A549 (cell line): ENCODE measurements around the gene BABAM1. TPM values are rescaled to one million over a fixed set of nuclear protein-coding genes. Genes with fewer than 3 reads are reported as not detected.

Source experiments
- ATAC-seq, 2 experiments: fragments of 200-7000 bp in 1 of 2; fragments of >200 bp in 1 of 2; cut with Nextera tagmentation in 1 of 2; cut with Tn5 transposase in 1 of 2; 3 replicates each; pipeline versions ENCODE4 v1.8.0 to v1.9.1; 2018 to 2020; ENCODE audit warnings: mild to moderate bottlenecking in 1 of 2, moderate library complexity in 1 of 2
- CTCF ChIA-PET: fragments of 300-600 bp; sonication (Branson Sonifier 250); formaldehyde crosslinking; extraction: SDS; loops from one replicate; lab custom pipeline; 2021; ENCODE audit warnings: antibody characterized with exemption, inconsistent platforms; lab: Yijun Ruan, JAX
- POLR2A ChIA-PET: fragments of 350-600 bp; formaldehyde crosslinking; extraction: SDS; loops from one replicate; lab custom pipeline; 2021; ENCODE audit warnings: antibody characterized with exemption, inconsistent platforms; lab: Yijun Ruan, JAX
- DNase-seq, 2 experiments: peaks; one replicate each; pipeline versions ENCODE4 v3.0.0 to v3.0.0-alpha.2; 2011 to 2016; ENCODE audit warnings: low read depth in 1 of 2, low spot score in 1 of 2
- FAIRE-seq: peaks from 2 replicates; lab custom pipeline; 2011; peaks lifted over from hg19 to GRCh38; lab: Jason Lieb, UNC
- H3K27ac ChIP-seq, 2 experiments: fragments of >200 bp; sonication (Bioruptor Twin); formaldehyde crosslinking; 3 replicates each; pipeline ENCODE4 v1.5.1; 2016 to 2017
- H3K4me1 ChIP-seq: fragments of >200 bp; sonication (Bioruptor Twin); formaldehyde crosslinking; 3 replicates; pipeline ENCODE4 v1.6.1; 2016
- H3K4me2 ChIP-seq: fragments of >200 bp; sonication (Bioruptor Twin); formaldehyde crosslinking; 3 replicates; pipeline ENCODE4 v1.6.1; 2016
- H3K4me3 ChIP-seq: fragments of >200 bp; sonication (Bioruptor Twin); formaldehyde crosslinking; 3 replicates; pipeline ENCODE4 v1.5.1; 2016
- H3K9me3 ChIP-seq: fragments of >200 bp; sonication (Bioruptor Twin); formaldehyde crosslinking; 3 replicates; pipeline ENCODE4 v1.6.1; 2016
- BHLHE40 ChIP-seq: IDR thresholded peaks from 2 replicates; pipeline ENCODE4 v1.6.1; 2012; ENCODE audit warnings: low read depth, low read length, inconsistent platforms
- CBX8 ChIP-seq: fragments of 200-600 bp; sonication (generic); IDR thresholded peaks from 2 replicates; pipeline ENCODE4 v1.6.1; 2016
- CEBPB ChIP-seq, 2 experiments: fragments of >200 bp in 1 of 2; sonication (Bioruptor Twin) in 1 of 2; formaldehyde crosslinking in 1 of 2; IDR thresholded peaks; 2 replicates each; pipeline ENCODE4 v1.6.1; 2012 to 2016
- CHD2 ChIP-seq: fragments of 150-350 bp; IDR thresholded peaks from 2 replicates; pipeline ENCODE4 v1.6.1; 2014; ENCODE audit warnings: low read length; ENCODE audit not compliant: partially characterized antibody
- EHF ChIP-seq: fragments of 250-450 bp; sonication (Bioruptor Pico); IDR thresholded peaks from 2 replicates; pipeline ENCODE4 v1.5.0; 2020; ENCODE audit warnings: mild to moderate bottlenecking
- FOSB ChIP-seq: fragments of 250-450 bp; sonication (Bioruptor Pico); IDR thresholded peaks from 2 replicates; pipeline ENCODE4 v1.5.0; 2020; ENCODE audit warnings: mild to moderate bottlenecking, moderate library complexity
- GATA3 ChIP-seq: IDR thresholded peaks from 2 replicates; pipeline ENCODE4 v1.6.1; 2012; ENCODE audit warnings: borderline replicate concordance
- HDAC2 ChIP-seq: fragments of 200-600 bp; sonication (generic); IDR thresholded peaks from 2 replicates; pipeline ENCODE4 v1.6.1; 2016
- HMGXB4 ChIP-seq: fragments of 250-450 bp; sonication (Bioruptor Pico); IDR thresholded peaks from 2 replicates; pipeline ENCODE4 v1.5.0; 2021; ENCODE audit warnings: mild to moderate bottlenecking, moderate library complexity, borderline replicate concordance
- HOXA7 ChIP-seq: fragments of 250-450 bp; sonication (Bioruptor Pico); IDR thresholded peaks from 2 replicates; pipeline ENCODE4 v1.5.0; 2020; ENCODE audit warnings: mild to moderate bottlenecking, moderate library complexity
- HOXB5 ChIP-seq: fragments of 250-450 bp; sonication (Bioruptor Pico); IDR thresholded peaks from 2 replicates; pipeline ENCODE4 v1.5.0; 2020; ENCODE audit warnings: mild to moderate bottlenecking, moderate library complexity
- JUN ChIP-seq, 2 experiments: fragments of >200 bp; sonication (Bioruptor Twin); formaldehyde crosslinking; IDR thresholded peaks; 2 replicates in 1 of 2; 3 replicates in 1 of 2; pipeline ENCODE4 v1.6.1; 2016 to 2017
- JUNB ChIP-seq: fragments of >200 bp; sonication (Bioruptor Twin); formaldehyde crosslinking; IDR thresholded peaks from 2 replicates; pipeline ENCODE4 v1.6.1; 2016
- MAFK ChIP-seq: fragments of 450-650 bp; IDR thresholded peaks from 2 replicates; pipeline ENCODE4 v1.6.1; 2014; ENCODE audit not compliant: partially characterized antibody
- MAX ChIP-seq: IDR thresholded peaks from 2 replicates; pipeline ENCODE4 v1.6.1; 2012
- MAZ ChIP-seq: fragments of 150-350 bp; IDR thresholded peaks from 2 replicates; pipeline ENCODE4 v1.6.1; 2014; ENCODE audit warnings: antibody characterized with exemption, low read depth, low read length, borderline replicate concordance
- NFE2L2 ChIP-seq: fragments of 150-350 bp; conservative IDR thresholded peaks from 2 replicates; pipeline ENCODE4 v1.6.1; 2014; ENCODE audit warnings: low read length
- NPAS2 ChIP-seq: fragments of 250-450 bp; sonication (Bioruptor Pico); IDR thresholded peaks from 2 replicates; pipeline ENCODE4 v1.8.0; 2022; ENCODE audit warnings: mild to moderate bottlenecking, moderate library complexity, borderline replicate concordance
- PHF8 ChIP-seq: fragments of 200-600 bp; sonication (generic); IDR thresholded peaks from 2 replicates; pipeline ENCODE4 v1.6.1; 2016; ENCODE audit warnings: low read depth, mild to moderate bottlenecking, antibody characterized with exemption, moderate library complexity, borderline replicate concordance
- RAD21 ChIP-seq, 2 experiments: fragments of >200 bp in 1 of 2; sonication (Bioruptor Twin) in 1 of 2; formaldehyde crosslinking in 1 of 2; IDR thresholded peaks in 1 of 2; conservative IDR thresholded peaks in 1 of 2; 2 replicates in 1 of 2; 3 replicates in 1 of 2; pipeline ENCODE4 v1.6.1; 2012 to 2018; ENCODE audit warnings: inconsistent platforms in 1 of 2
- RNF2 ChIP-seq: fragments of 200-600 bp; sonication (generic); IDR thresholded peaks from 2 replicates; pipeline ENCODE4 v1.6.1; 2016; ENCODE audit warnings: low read depth, mild to moderate bottlenecking, antibody characterized with exemption, moderate library complexity, borderline replicate concordance
- TFCP2L1 ChIP-seq: fragments of 250-450 bp; sonication (Bioruptor Pico); IDR thresholded peaks from 2 replicates; pipeline ENCODE4 v1.5.0; 2021; ENCODE audit warnings: mild to moderate bottlenecking
- TP53 ChIP-seq: fragments of 250-450 bp; sonication (Bioruptor Pico); IDR thresholded peaks from 2 replicates; pipeline ENCODE4 v1.5.0; 2021; ENCODE audit warnings: mild to moderate bottlenecking, moderate library complexity
- ZNF302 ChIP-seq: fragments of 250-450 bp; sonication (Bioruptor Pico); IDR thresholded peaks from 2 replicates; pipeline ENCODE4 v1.9.0; 2021; ENCODE audit warnings: inconsistent platforms, mild to moderate bottlenecking, moderate library complexity
- WGBS: methylation state at CpG from one replicate; pipeline ENCODE4 v1.1.6; 2017; ENCODE audit errors: missing lambda C conversion rate; 5-methylcytosine and 5-hydroxymethylcytosine counted together
- polyA plus RNA-seq, 4 experiments: library from polyadenylated mRNA; depleted of rRNA in 3 of 4; stranded (reverse); fragments of >200 nt; fragmentation: RNase III in 1 of 4; extraction: RNeasy Plus Mini Kit Qiagen cat#74134 plus additional on column Dnase treatment in 1 of 4; gene quantifications; 2 replicates in 3 of 4; 3 replicates in 1 of 4; pipeline ENCODE4 v1.2.3, GENCODE V29; 2011 to 2017

The BABAM1 gene
- polyA plus RNA-seq, 2 of the 4 experiments (the other 2 are of a cell fraction), result 56.0 to 67.6 TPM

DNA sequence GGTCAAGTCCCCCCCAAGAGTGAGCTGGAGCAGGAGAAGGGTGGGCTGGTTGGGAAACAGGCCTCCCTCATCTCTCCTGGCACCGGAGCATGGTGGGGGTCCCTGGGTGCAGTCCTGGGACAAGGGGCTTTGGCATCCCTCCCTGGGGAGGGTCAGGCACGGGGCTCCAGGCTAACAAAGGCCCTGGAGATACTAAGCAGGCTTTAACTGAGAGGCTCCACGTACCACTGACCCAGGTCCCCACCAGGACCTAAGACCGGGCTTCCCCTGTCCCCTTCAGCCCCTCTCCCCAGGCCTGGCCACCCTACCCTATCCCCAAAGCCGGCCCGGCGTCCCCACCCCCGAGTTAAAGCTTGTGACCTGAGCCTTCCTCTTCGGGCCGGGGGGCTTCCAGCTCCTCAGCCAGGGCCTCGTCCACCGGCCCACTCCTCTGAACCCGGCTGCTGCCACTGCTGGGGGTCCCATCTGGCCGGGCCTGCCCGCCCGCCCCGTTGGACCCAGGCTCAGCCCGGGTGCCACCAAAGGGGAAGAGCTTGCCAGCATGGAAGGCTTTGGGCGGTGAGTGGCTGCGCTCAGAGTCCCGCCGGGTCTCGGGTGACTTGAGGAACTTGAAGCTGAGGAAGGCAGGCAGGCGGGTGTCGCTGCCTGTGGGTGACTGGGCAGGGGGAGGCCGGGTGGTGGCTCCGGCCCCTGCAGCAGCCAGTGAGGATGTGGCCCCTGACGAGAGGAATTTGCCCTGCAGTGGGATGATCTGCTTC, 57.3 kb downstream of the BABAM1 start:
- no peak overlapping the region for H3K4me2 ChIP-seq
- CTCF ChIA-PET, result no interaction called here
- no peaks in the 10 kb centered on the region for H3K9me3 ChIP-seq
- no peak for FAIRE-seq
- DNase-seq, result no peak
- TF ChIP-seq RNF2, result no peak
- no peak for TF ChIP-seq RAD21 (conservative IDR thresholded peaks at IDR 0.05 in 1 of 2, IDR thresholded peaks at IDR 0.05 in 1 of 2)
- TF ChIP-seq HOXB5 (CRISPR knock-in tag), result no peak
- no peak for TF ChIP-seq MAZ
- TF ChIP-seq HOXA7 (CRISPR knock-in tag), result no peak
- TF ChIP-seq EHF (CRISPR knock-in tag), result no peak
- TF ChIP-seq ZNF302 (CRISPR knock-in tag), result no peak
- TF ChIP-seq TFCP2L1 (CRISPR knock-in tag), result no peak
- no peak overlapping the region for H3K27ac ChIP-seq
- POLR2A ChIA-PET, result no interaction called here
- 93% methylated on average over 7 of the region's 28 CpGs for WGBS
- no peaks in the 10 kb centered on the region for H3K4me1 ChIP-seq
- H3K4me3 ChIP-seq, result no peak overlapping the region
- ATAC-seq, result no peak

GRCh38 chr19:17325133-17325532, 57.9 kb downstream of the BABAM1 start:
- TF ChIP-seq JUNB, result no peak
- no peak for TF ChIP-seq CBX8
- TF ChIP-seq HMGXB4 (CRISPR knock-in tag), result no peak
- TF ChIP-seq FOSB, result no peak
- no peak for TF ChIP-seq TP53
- TF ChIP-seq PHF8, result no peak
- no peak for TF ChIP-seq GATA3
- no peak for TF ChIP-seq CHD2
- TF ChIP-seq NPAS2 (CRISPR knock-in tag), result no peak
- TF ChIP-seq NFE2L2, result no peak
- no peak for TF ChIP-seq CEBPB (IDR thresholded peaks at IDR 0.05)
- no peak for TF ChIP-seq JUN (IDR thresholded peaks at IDR 0.05)
- no peak for TF ChIP-seq MAX
- TF ChIP-seq HDAC2, result no peak
- no peak for TF ChIP-seq BHLHE40
- no peak for TF ChIP-seq MAFK
- DNase-seq (no peak), ATAC-seq (no peak), FAIRE-seq (no peak)
- POLR2A ChIA-PET, result no interaction called here
- Histone ChIP-seq H3K4me1 (no peaks in the 10 kb centered on the region), H3K4me2 (no peak overlapping the region), H3K9me3 (no peaks in the 10 kb centered on the region), H3K27ac (no peak overlapping the region), H3K4me3 (no peak overlapping the region)
- WGBS, result 95% methylated on average over 12 of the region's 20 CpGs
- CTCF ChIA-PET, result interaction anchor here (0.5 kb wide), 1 partner anchor 477 kb away, joined by 4 read pairs; no protein-coding TSS in a partner anchor
